SK-N-SH treated with all-trans-retinoic acid at 6 μM for 48 hours (cell line): Measurements from ENCODE around the gene NCOA4.

Source experiments
- ARNTL ChIP-seq: fragments of 450-650 bp; formaldehyde crosslinking; IDR thresholded peaks from 2 replicates; pipeline ENCODE4 v1.5.0; 2020; ENCODE audit warnings: low read depth, mild to moderate bottlenecking, moderate library complexity, borderline replicate concordance
- OSR1 ChIP-seq: fragments of 250-450 bp; sonication (Bioruptor Pico); IDR thresholded peaks from 2 replicates; pipeline ENCODE4 v1.8.0; 2022; ENCODE audit warnings: moderate library complexity, mild to moderate bottlenecking, inconsistent platforms
- PATZ1 ChIP-seq: fragments of 250-450 bp; sonication (Bioruptor Pico); IDR thresholded peaks from 2 replicates; pipeline ENCODE4 v1.8.0; 2020; ENCODE audit warnings: mild to moderate bottlenecking, moderate library complexity, borderline replicate concordance
- RARB ChIP-seq: fragments of 250-450 bp; sonication (Bioruptor Pico); IDR thresholded peaks from 2 replicates; pipeline ENCODE4 v1.8.0; 2021; ENCODE audit warnings: mild to moderate bottlenecking, moderate library complexity
- SNAI2 ChIP-seq: fragments of 250-450 bp; sonication (Bioruptor Pico); IDR thresholded peaks from 2 replicates; pipeline ENCODE4 v1.5.0; 2020; ENCODE audit warnings: mild to moderate bottlenecking, moderate library complexity
- ZFP30 ChIP-seq: fragments of 450-650 bp; formaldehyde crosslinking; IDR thresholded peaks from 2 replicates; pipeline ENCODE4 v1.5.0; 2022; ENCODE audit warnings: mild to moderate bottlenecking, moderate library complexity
- ZNF8 ChIP-seq: fragments of 450-650 bp; formaldehyde crosslinking; IDR thresholded peaks from 2 replicates; pipeline ENCODE4 v1.5.0; 2020; ENCODE audit warnings: mild to moderate bottlenecking, moderate library complexity

- TF ChIP-seq RARB (CRISPR knock-in tag) (no peak), ZNF8 (CRISPR knock-in tag) (no peak), ZFP30 (CRISPR knock-in tag) (no peak), SNAI2 (CRISPR knock-in tag) (no peak), OSR1 (CRISPR knock-in tag) (no peak), ARNTL (CRISPR knock-in tag) (no peak), PATZ1 (CRISPR knock-in tag) (no peak)
Observed at GRCh38 chr10:46037107-46037825, 6.8 kb upstream of the NCOA4 start.
